GM19240 (cell line): Measurements from ENCODE around the gene HSPB7.
"Not testable (repeated sequence)": the region's sequence is repeated elsewhere in the genome, so short reads cannot be mapped to it uniquely, and the experiment has no call there.

ENCODE experiments used
- DNase-seq: peaks from one replicate; pipeline ENCODE4 v3.0.0; 2011; ENCODE audit warnings: low spot score; ENCODE audit not compliant: insufficient read length

The HSPB7 gene

DNA sequence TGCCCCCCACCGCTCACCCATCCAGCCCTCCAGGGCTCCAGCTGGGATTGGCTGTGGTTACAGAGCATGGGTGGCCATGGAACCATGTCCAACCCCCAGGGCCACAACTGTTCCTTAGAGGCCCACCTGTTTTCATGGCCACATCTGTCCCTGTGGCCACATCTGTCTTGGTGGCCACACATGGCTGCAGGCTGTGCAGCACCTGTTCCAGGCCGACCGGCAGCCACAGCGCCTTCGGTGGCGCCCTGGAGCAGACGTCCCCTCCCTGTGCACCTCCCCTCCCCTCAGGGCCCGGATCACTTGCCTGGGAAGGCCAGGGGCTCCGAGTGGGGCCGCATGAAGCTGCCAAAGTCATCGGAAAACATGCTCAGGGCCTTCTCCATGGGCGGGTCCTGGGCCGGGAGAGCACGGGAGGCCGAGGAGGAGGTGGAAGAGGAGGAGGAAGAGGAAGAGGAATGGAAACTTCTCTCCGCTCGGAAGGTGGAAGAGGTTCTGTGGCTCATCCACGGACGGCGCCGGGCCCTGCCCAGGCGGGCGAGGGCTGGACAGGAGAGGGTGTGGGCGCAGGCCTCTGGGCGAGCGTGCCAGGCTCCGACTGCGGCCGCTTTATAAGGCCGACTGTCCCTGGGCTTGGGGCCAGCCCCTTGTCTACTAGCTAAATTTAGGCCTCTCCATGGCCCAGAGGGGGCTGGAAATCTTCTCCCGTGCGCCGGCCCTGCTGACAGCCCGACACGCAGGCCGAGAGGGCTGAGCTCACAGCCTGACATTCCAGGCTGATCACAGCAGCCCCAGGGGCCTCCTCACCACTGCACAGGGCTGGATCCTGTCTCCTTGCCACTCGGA is at the start of gene HSPB7:
TSS of gene HSPB7 (minus strand) at position 583 of the 843 bp plus-strand sequence. CDS start at position 503, 80 bp downstream.
- no peak for DNase-seq

DNA sequence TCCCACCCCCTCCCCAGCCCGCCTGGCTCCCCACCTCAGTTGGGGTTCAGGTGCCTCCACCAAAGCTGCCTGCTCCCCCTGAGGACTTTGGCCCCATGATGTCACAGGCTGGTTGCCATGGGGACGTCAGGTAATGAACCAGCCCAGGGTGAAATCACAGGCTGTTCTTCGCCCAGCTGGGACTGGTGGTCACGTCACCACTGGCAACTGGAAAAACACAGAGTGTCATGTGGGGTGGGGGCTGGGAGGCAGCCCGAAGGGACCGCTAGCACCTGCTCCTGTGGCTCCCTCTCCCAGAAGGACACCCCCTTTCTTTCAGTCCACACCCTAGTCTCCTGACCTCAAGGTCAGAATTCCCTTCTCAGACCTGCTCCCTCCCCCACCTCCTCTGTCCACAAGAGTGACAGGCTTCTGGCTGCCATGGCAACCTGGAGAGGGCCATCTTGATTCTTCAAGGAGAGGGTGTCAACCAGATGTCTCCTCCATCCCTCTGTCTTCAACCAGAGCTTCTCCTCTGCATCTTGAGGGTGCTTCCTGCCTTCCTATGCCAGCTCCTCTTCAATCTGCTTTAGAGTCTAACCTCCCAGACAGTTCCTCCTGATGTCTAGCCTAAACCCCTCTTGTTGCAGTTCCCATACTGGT is 49.4 kb upstream of the HSPB7 start:
- DNase-seq, result no peak

DNA sequence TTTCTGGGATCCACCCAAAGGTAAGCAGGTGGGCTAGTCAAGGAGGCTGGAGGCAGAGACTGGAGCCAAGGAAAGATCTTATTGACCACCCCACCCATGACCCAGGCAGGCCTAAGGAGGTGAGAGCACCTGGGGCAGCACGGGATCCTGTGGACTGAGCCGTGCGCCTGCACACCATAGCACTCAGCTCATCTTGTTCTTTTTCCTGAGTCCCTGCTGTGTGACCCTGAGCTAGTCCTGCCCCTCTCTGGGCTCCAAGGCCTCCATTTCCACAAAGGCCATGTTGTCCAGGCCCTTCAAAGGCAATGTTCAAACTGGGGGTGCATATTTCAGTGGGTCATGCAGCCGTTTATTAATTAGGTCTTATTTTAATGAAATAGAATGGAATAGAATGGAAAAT is 48.4 kb upstream of the HSPB7 start:
- no peak for DNase-seq

DNA sequence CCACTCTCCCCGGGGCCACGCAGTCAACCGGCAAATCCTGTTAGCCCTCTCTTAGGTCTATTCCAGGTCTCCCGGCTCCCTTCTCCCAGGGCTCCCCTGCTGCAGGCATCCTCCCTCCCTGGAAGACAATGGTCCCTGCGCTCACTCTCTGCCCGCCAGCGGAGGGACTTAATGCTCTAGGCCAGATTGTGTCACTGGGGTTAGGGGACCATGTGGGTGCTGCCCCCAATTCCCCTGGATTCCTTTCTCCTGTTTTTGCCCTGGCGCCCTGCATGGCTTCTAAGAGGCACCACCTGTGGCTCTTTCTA is 47.4 kb upstream of the HSPB7 start:
- DNase-seq, result no peak

DNA sequence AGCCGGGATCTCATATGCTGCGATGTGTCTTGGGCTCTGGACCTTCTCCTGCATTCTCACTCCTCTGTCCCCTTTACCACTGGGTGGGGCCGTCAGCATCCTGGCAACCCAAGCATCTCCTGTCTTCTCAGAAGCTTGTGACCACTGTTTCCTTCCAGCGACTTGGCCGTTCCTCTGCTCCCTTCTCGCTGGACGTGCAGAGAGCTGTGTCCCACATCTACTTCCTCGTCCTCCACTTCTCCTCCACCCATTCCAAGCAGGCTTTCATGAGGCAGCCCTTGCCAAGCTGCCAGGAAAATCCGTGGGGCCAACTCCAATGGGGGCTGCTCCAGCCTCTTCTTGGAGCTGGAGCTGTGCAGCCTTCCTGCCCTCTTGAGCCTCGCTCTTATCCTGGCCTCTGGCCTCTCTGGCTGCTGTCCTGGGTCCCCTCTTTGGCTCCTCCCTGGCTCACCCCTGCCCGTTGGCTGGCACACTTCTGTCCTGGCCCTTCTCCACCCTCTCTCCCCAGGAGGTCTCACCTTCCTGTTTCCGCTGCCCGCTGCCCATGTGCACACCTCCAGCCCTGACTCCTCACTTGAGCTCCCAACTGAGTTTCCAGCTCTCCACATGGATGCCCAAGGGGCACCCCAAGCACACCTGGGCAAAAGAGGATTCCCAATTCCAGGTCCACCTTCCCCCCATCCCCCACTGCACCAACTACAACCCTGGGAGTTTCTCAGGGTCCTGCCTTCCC is 46.9 kb upstream of the HSPB7 start:
- DNase-seq, result no peak

DNA sequence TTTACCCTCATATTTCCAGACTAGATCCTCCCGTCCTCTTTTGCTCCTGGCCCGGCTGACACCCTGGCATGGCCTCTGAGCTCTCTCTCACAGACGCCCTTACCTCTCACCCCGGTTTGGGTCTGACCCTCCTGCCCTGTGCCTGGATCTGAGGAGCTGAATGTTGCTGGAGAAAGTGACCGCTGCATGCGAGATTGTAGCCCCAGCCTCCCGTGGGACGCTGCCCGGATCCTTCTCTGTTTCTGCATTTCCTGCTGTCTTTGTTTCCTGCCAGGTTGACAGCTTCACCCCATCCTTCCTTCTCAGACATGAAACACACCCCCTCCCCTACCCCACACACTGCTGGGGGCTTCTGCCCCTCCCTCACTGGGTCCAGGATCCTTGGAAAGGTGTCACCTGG is 46.1 kb upstream of the HSPB7 start:
- DNase-seq, result no peak

DNA sequence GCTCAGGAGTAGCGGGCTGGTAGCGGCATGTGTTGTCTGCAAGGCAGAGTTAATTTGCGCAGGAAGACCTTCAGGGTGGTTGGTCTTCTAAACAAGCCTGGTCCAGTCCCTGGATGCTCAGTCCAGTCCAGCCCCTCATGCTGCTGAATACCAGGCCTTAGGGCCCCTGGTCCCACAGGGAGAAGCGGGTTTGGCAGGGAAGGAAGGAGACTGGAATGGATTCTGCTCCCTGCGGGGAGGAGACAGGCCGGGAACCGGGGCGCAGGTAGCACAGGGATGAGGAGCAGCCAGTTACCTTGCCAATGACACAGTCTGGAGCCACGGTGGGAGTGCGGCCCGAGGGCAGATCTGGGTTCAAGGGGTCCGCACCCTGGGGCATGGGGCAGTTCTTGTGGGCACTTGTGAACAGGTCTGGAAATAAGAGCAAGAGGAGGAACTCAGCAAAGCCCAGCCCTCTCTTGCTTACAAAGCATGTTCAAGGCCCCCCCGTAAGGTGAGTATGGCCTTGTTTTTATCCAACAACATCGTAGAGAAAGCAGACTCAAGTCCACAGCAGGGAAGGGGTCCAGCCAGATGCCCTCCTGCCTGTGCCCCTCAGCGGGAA is 45.5 kb upstream of the HSPB7 start:
- DNase-seq, result no peak

DNA sequence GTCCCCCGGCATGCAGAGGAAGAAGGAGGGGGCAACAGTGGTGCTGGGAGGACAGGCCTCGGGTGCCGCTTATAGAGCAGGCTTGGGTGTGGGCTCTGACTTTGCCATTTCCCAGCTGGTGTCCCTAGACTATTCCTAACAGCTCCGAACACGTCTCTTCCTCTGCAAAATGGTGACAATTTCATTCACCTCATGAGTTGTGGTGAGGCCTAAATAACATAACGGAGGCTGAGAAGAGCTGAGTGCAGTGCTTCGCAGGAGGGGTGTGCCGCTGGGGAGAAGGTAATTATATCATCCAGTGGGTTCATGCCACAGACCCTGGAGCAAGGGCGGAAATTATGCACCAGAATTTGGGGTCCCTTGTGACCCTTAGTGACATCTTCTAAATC is 44.8 kb upstream of the HSPB7 start:
- not testable (repeated sequence) for DNase-seq

DNA sequence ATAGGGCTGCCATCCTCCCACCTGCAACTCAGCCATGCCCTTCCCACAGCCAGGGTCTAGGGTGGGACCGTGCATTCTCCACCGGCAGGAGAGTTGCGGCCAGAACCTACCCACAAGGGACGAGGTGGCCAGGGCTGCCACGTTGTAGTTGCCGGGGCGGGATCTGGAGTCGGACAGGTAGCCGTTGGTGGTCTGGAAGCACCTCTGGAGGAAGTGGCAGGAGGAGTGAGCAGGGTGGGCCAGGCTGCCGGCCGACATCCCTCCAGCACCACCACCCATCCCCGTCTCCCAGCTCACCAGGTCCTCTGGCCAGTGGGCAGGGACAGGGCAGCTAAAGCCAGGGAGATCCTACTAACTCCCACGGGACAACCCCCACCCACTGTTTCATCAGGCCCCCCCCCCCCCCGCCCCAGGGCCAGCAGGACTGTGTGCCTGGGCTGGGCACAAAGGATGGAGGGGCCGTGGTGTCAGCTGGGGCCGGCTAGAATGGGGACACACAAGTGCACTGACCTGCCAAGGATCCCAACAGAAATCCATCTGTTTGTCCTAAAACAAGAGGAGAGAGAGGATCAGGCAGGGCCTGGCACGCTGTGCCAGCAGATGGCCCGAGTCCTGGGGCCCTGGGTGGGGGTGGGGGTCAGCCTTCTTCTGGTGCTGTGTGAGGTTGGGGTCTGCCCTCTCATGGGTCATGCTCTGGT is 44.3 kb upstream of the HSPB7 start:
- DNase-seq, result not testable (repeated sequence)

DNA sequence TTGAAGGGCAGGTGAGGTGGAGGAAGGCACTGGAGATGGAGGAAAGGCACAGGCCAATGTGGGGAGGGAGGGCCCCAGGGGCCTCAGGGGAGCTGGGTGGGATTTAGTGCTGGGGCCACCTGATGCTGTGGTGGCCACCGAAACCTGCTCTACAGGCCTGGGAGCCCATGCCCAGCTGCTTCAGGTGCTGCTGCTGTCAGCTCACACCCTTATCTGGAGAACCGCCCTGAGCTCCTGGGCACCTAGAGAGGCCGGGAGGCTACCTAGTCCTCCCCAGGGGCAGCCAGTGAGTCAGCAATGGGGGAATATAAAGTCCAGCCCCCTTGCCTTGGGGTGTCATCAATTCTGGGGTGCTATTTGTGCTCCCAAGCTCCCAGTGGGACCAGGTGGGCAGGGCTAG is 43.4 kb upstream of the HSPB7 start:
- DNase-seq, result no peak

DNA sequence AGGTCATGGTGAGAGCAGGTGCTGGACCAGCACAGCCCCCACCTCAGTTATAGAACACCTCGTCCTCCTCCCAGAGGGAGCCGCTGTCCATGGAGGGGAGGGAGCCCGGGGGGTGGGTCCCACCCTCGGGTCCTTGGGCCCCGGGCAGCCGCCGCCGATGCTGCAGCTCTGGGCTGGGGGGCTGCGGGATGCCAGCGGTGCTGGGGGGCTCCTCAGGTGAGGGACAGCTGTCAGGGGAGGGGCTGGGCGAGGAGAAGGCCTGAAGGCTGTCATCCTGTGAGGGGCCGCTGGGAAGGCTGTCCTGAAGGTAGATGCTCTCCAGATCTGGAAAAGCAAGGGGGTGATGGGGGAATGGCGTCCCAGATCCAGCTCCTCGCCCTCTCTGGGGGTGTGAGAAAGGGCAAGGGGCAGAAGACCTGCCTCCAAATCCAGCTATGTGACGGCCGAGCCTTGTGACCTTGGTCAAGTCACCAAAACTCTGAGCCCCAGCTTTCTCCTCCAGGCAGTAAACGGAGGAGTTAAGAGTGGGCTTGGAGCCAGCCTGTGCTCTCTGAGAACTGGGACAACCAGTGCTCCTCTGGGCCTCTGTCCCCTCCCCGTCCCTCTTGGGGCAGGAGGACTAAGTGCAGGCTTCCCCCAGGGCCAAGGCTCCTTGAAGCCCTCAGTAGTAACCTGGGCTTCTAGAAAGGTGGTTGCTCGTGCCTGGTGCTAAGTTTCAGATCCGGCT is 40.7 kb upstream of the HSPB7 start:
- DNase-seq, result not testable (repeated sequence)

DNA sequence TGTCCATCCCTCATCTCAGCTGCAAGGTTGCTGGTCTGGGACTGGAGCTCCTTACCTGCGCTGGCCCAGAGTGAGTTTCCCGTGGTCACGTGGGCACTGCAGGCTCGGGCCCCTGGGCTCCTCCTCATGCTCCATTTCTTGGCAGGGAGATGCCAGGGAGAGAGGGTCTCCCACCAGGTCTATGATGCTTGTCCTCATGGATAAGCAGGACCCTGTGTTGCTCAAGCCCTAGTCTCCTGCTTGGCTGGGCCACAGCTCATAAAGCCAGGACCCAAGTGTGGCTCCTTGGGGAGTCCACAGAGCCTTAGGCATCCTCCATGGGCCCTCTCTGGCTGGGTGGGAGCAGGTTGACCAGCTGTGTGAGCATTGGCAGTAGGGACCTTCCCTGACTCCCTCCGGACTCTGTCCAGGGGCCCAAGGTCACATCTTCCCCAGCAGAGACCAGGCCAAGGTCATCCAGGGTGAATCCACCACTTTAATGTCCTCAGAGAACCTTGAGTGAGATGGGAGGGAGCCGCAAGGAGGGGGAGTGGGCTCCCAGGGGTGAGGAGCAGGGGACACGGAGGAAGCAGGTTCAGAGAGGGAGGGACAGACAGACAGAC is 39.6 kb upstream of the HSPB7 start:
- not testable (repeated sequence) for DNase-seq

DNA sequence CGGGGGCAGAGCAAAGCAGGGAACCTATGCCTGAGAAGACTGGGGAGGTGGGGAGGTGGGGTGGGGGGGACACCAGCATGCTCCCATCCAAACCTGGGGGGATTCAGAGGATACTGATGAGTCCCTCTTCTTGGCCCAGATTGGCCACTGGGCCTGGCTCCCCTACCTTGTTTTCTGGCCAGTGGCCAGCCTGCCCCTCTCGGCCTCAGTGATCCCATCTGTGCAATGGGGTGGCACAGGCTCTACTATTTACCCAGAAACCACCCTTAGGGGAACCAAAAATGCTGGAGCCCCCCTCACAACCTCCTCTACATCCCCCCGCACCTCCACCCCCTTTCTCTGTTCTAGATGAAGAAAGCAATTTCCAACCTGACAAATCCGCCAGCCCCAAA is 38.7 kb upstream of the HSPB7 start:
- not testable (repeated sequence) for DNase-seq

DNA sequence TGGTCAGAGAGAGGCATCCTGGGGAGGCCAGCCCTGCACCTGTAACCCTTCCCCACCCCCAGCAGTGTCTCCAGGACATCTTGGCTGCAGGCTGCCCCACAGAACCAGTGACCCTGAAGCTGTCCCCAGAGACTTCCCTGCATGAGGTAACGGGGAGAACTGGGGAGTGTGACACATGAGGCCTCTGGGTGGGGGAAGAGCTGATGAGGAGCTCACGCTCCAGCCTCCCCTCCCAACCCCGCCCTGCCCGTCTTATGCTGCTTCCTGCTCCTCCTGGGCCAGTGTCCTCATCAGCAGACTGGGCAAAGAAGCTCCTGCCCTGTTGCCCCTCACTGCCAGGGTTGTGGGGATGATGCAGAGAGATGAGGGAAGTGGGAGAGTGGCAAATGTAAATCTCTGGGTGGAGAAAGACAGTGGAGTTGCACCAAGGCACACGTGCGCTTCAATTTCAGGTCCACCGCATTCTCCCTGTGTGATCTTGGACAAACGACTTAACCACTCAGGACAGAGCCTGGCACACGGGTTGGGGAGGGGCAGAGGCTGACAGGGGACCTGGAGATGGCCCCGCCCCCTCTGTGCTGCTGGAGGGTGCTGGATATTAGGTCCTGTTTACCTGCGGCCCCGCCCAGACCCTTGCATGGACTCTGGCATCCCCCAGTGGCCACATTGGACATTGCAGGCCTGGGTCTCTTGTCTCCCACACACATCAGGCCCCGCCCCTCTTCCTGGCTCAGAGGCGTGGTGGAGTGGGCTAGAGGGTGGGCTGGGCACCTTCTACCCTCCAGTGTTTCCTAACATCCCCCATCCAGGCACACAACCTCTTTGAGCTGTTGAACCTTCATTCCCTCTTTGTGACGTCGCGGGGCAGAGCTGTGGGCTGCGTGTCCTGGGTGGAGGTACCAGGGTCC is 38.0 kb upstream of the HSPB7 start:
- DNase-seq, result peak; percentile 99

DNA sequence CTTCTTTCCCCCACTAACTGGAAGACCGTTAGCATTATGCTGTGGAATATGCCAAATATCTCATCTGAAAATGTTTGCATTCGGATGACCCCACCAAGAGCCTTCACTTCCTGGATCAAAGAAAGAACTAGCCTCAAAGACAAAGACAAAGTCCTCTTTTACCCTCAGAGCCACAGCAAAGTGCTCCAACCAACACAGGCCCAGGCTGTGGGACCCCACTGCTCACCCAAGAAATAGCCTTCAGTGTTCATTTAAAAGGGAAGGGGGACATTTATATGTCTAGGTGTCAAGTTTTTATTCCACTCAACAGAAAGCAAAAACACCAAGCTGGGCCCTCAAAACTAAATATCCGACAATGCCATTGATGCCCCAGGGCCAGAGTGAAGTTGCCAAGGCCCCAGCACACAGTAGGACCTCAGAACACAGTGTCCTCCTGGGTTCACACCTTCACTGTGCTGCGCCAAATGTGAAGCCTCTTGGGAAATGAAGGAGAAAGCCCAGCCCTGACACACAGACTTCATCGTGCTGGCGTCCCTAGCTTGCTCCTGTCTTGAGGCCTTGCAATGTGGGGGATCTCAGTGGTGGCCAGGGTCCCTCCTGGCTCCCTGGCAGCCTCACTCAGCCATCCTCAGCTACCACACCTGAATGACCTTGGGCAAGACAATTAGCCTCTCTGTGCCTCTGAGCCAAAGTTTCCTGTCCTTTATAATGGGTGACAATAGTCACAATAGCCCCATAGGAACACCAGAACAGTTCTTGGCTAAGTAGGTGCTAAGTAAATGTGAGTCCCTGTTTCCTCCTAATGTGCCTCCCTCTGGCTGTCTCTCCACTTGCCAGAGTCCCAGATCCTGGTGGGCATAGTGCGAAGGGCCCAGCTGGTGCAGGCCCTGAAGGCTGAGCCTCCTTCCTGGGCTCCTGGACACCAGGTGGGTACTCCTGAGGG is 37.0 kb upstream of the HSPB7 start:
- no peak for DNase-seq

DNA sequence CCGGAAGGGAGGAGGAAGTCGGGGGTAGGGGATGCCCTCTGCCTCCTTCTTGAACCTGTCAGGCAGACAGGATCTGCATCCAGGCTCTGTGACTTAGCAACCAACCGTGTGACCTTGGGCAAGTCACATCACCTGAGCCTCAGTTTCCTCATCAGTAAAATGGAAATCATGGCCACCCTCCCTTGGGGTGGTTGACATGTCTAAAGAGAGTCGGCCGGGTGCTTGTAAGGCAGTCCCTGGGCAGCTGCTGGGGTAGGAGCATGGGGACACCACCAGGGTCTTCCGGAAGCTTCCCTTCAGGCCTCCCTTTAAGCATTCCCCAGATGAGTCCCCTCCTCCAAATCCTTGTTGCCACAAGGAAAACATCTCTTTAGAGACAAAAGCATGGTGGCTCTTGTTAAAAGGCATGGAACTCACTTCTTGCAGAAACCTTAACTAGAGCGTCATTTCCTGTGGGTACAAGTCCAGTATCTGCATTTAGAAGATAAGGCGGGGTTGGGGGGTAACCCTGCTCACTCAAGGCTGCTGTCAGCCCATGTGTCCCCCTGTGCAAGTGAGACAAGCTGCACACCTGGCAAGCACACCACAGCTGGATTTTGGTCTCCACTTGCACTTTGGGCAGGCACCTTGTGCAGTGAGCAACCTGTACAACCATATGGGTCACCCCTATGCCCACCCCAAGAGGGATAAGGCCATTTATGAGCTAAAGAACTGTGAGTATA is 36.1 kb upstream of the HSPB7 start:
- no peak for DNase-seq

DNA sequence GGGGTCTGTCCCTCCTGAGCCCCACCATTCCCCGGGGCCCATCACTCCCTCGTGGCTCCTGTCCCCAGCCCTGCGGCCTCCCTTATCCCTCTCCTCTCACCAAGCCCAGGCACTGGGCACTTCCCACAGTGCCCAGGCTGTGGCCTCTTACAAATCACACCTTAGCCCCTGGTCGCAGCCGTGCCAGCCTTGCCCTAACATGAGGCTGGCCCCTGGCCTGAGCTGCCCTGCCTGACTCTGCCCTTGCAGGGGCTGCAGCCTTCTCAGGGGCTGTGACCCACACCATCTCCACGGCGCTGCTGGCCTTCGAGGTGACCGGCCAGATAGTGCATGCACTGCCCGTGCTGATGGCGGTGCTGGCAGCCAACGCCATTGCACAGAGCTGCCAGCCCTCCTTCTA is 34.1 kb upstream of the HSPB7 start:
- DNase-seq, result not testable (repeated sequence)
